Ammon's horn (tissue), 1 donor: ENCODE measurements around the gene ZBTB21.

Experiments used
- DNase-seq: peaks from one replicate; pipeline ENCODE4 v3.0.0-alpha.2; 2016; ENCODE audit warnings: low spot score

Gene ZBTB21

GRCh38 chr21:42039911-42040351 is 29.8 kb upstream of the ZBTB21 start:
- no peak for DNase-seq

GRCh38 chr21:42039470-42039901 is 29.3 kb upstream of the ZBTB21 start:
- no peak for DNase-seq

- DNase-seq = no peak
Observed at GRCh38 chr21:42038826-42039425, 28.8 kb upstream of the ZBTB21 start.

- DNase-seq = no peak
Observed at GRCh38 chr21:42038393-42038792, 28.2 kb upstream of the ZBTB21 start.

- DNase-seq = no peak
Observed at GRCh38 chr21:42037943-42038342, 27.8 kb upstream of the ZBTB21 start.

GRCh38 chr21:42037516-42037915 is 27.4 kb upstream of the ZBTB21 start:
- no peak for DNase-seq

GRCh38 chr21:42036313-42036712 is 26.2 kb upstream of the ZBTB21 start:
- no peak for DNase-seq

GRCh38 chr21:42032968-42033367 is 22.8 kb upstream of the ZBTB21 start:
- DNase-seq = no peak

GRCh38 chr21:42032266-42032665 is 22.1 kb upstream of the ZBTB21 start:
- no peak for DNase-seq

- no peak for DNase-seq
Observed at GRCh38 chr21:42031816-42032215, 21.7 kb upstream of the ZBTB21 start.

- DNase-seq = no peak
Observed at GRCh38 chr21:42031241-42031640, 21.1 kb upstream of the ZBTB21 start.

GRCh38 chr21:42030311-42030710 is 20.2 kb upstream of the ZBTB21 start:
- no peak for DNase-seq

GRCh38 chr21:42028766-42029425 is 18.7 kb upstream of the ZBTB21 start:
- no peak for DNase-seq

GRCh38 chr21:42027822-42028765 is 17.9 kb upstream of the ZBTB21 start:
- DNase-seq = peak; percentile 60

- no peak for DNase-seq
Observed at GRCh38 chr21:42027085-42027821, 17.1 kb upstream of the ZBTB21 start.

- no peak for DNase-seq
Observed at GRCh38 chr21:42026082-42026435, 15.9 kb upstream of the ZBTB21 start.

- no peak for DNase-seq
Observed at GRCh38 chr21:42025376-42026081, 15.4 kb upstream of the ZBTB21 start.

GRCh38 chr21:42022906-42023305 is 12.7 kb upstream of the ZBTB21 start:
- no peak for DNase-seq

GRCh38 chr21:42022091-42022430 is 11.9 kb upstream of the ZBTB21 start:
- no peak for DNase-seq

- DNase-seq = peak; percentile 32
Observed at GRCh38 chr21:42021371-42022090, 11.4 kb upstream of the ZBTB21 start.

GRCh38 chr21:42019706-42020105 is 9.5 kb upstream of the ZBTB21 start:
- no peak for DNase-seq
